Fibroblast of lung (primary cell): ENCODE measurements around the gene TMBIM4. TPM values are rescaled to one million over a fixed set of nuclear protein-coding genes. Genes with fewer than 3 reads are reported as not detected.

Source experiments
- DNase-seq, 2 donors: peaks; one replicate each; pipeline versions ENCODE4 v3.0.0 to v3.0.0-alpha.2; 2010; ENCODE audit warnings: low read depth in 2 of 2
- H2AFZ ChIP-seq: 2 replicates; pipeline ENCODE4 v1.5.1; 2012; ENCODE audit warnings: low read length, control low read depth, inconsistent platforms
- H3K27ac ChIP-seq: 2 replicates; pipeline ENCODE4 v1.5.1; 2011; ENCODE audit warnings: low read length, control low read depth; ENCODE audit not compliant: insufficient read depth
- H3K27me3 ChIP-seq: 2 replicates; pipeline ENCODE4 v1.5.1; 2011; ENCODE audit warnings: mild to moderate bottlenecking, low read length; ENCODE audit not compliant: control insufficient read depth, insufficient read depth
- H3K36me3 ChIP-seq: 2 replicates; pipeline ENCODE4 v1.5.1; 2011; ENCODE audit warnings: low read length; ENCODE audit not compliant: control insufficient read depth, insufficient read depth
- H3K4me1 ChIP-seq: 2 replicates; pipeline ENCODE4 v1.5.1; 2011; ENCODE audit warnings: low read length; ENCODE audit not compliant: control insufficient read depth, insufficient read depth; ENCODE audit errors: extremely low read depth
- H3K4me2 ChIP-seq: 2 replicates; pipeline ENCODE4 v1.5.1; 2011; ENCODE audit warnings: low read length, control low read depth; ENCODE audit not compliant: insufficient read depth; ENCODE audit errors: extremely low read depth
- H3K4me3 ChIP-seq, 4 experiments: fragments of 200-600 bp in 1 of 4; sonication (generic) in 1 of 4; replicated peaks in 1 of 4; 2 replicates each; pipeline ENCODE4 v1.5.1; 2011 to 2016; ENCODE audit warnings: low read length in 4 of 4, low read depth in 3 of 4, mild to moderate bottlenecking in 3 of 4, control low read depth in 2 of 4, inconsistent platforms in 1 of 4, mixed read lengths in 1 of 4; ENCODE audit not compliant: insufficient read depth in 1 of 4; ENCODE audit errors: control extremely low read depth in 1 of 4
- H3K79me2 ChIP-seq: 2 replicates; pipeline ENCODE4 v1.5.1; 2012; ENCODE audit warnings: mild to moderate bottlenecking, low read length, inconsistent platforms; ENCODE audit not compliant: control insufficient read depth, insufficient read depth
- H3K9ac ChIP-seq: 2 replicates; pipeline ENCODE4 v1.5.1; 2011; ENCODE audit warnings: mild to moderate bottlenecking, low read length, control low read depth; ENCODE audit not compliant: insufficient read depth
- H3K9me3 ChIP-seq: 2 replicates; pipeline ENCODE4 v1.5.1; 2012; ENCODE audit warnings: low read depth, low read length; ENCODE audit not compliant: control insufficient read depth, insufficient read depth
- H4K20me1 ChIP-seq: 2 replicates; pipeline ENCODE4 v1.5.1; 2011; ENCODE audit warnings: low read length; ENCODE audit not compliant: control insufficient read depth, insufficient read depth; ENCODE audit errors: extremely low read depth
- CTCF ChIP-seq, 2 donors: IDR thresholded peaks in 1 of 2; conservative IDR thresholded peaks in 1 of 2; 1 replicate in 1 of 2; 2 replicates in 1 of 2; pipeline ENCODE4 v1.5.1; 2011 to 2012; ENCODE audit warnings: low read length in 2 of 2, control low read depth in 1 of 2, inconsistent platforms in 1 of 2, low read depth in 1 of 2, mild to moderate bottlenecking in 1 of 2
- EZH2 ChIP-seq: IDR thresholded peaks from 2 replicates; pipeline ENCODE4 v1.5.1; 2012; ENCODE audit warnings: low read length, control low read depth, mild to moderate bottlenecking; ENCODE audit errors: missing control alignments
- polyA plus RNA-seq, 2 donors: library from polyadenylated mRNA; depleted of rRNA in 1 of 2; stranded (reverse) in 1 of 2; unstranded in 1 of 2; fragments of >200 nt; gene quantifications; 2 replicates each; pipeline ENCODE4 v1.2.1, GENCODE V29; 2011 to 2012; ENCODE audit warnings: missing spikeins in 1 of 2
- total RNA-seq: library from RNA; depleted of rRNA; stranded (reverse); fragments of >200 nt; gene quantifications from 2 replicates; pipeline ENCODE4 v1.2.1, GENCODE V29; 2014

TMBIM4 gene
- total and polyA plus RNA-seq, 2 donors (not counting 1 experiment from before 2014, with no cell fraction given), result 69.2 to 140 TPM

- H3K79me2 ChIP-seq, result no peaks in the 10 kb centered on the region
- H4K20me1 ChIP-seq, result no peaks in the 10 kb centered on the region
- no peak for DNase-seq
- no peak for TF ChIP-seq CTCF (conservative IDR thresholded peaks at IDR 0.05 in 1 of 2, IDR thresholded peaks at IDR 0.05 in 1 of 2; ENCODE audit: low read depth in 1 of 2, low read length in 2 of 2)
- no peak for TF ChIP-seq EZH2
- H2AFZ ChIP-seq, result no peak overlapping the region
- no peak overlapping the region for H3K4me3 ChIP-seq
- no peaks in the 10 kb centered on the region for H3K27me3 ChIP-seq
- no peaks in the 10 kb centered on the region for H3K36me3 ChIP-seq
- H3K4me1 ChIP-seq, result no peaks in the 10 kb centered on the region
- H3K27ac ChIP-seq, result no peak overlapping the region
- no peak overlapping the region for H3K9ac ChIP-seq
- H3K9me3 ChIP-seq, result no peaks in the 10 kb centered on the region
- H3K4me2 ChIP-seq, result no peak overlapping the region
These were observed 56.3 kb downstream of the TMBIM4 start for GRCh38 chr12:66113471-66113870.

- Histone ChIP-seq H3K9me3 (no peaks in the 10 kb centered on the region), H3K4me2 (no peak overlapping the region), H4K20me1 (no peaks in the 10 kb centered on the region), H3K4me3 (no peak overlapping the region), H2AFZ (no peak overlapping the region), H3K79me2 (no peaks in the 10 kb centered on the region), H3K27me3 (no peaks in the 10 kb centered on the region), H3K27ac (no peak overlapping the region), H3K36me3 (no peaks in the 10 kb centered on the region), H3K4me1 (peaks cover 4% of the 10 kb centered on the region), H3K9ac (no peak overlapping the region)
- no peak for TF ChIP-seq EZH2
- TF ChIP-seq CTCF (conservative IDR thresholded peaks at IDR 0.05 in 1 of 2, IDR thresholded peaks at IDR 0.05 in 1 of 2; ENCODE audit: low read depth in 1 of 2, low read length in 2 of 2), result no peak
- DNase-seq, result peak in 1 of 2 donors; percentile 18
These were observed 58.2 kb downstream of the TMBIM4 start for GRCh38 chr12:66111605-66112004.

- no peak for DNase-seq
- H3K79me2 ChIP-seq, result no peaks in the 10 kb centered on the region
- H3K4me1 ChIP-seq, result peaks cover 4% of the 10 kb centered on the region
- H3K36me3 ChIP-seq, result no peaks in the 10 kb centered on the region
- no peaks in the 10 kb centered on the region for H3K27me3 ChIP-seq
- no peaks in the 10 kb centered on the region for H3K9me3 ChIP-seq
- no peak overlapping the region for H2AFZ ChIP-seq
- no peak overlapping the region for H3K4me3 ChIP-seq
- H3K27ac ChIP-seq, result no peak overlapping the region
- H3K4me2 ChIP-seq, result no peak overlapping the region
- H3K9ac ChIP-seq, result no peak overlapping the region
- no peaks in the 10 kb centered on the region for H4K20me1 ChIP-seq
- TF ChIP-seq CTCF (conservative IDR thresholded peaks at IDR 0.05 in 1 of 2, IDR thresholded peaks at IDR 0.05 in 1 of 2; ENCODE audit: low read depth in 1 of 2, low read length in 2 of 2) (no peak), EZH2 (no peak)
These were observed 60.7 kb downstream of the TMBIM4 start for GRCh38 chr12:66109056-66109455.
